Neural progenitor cell (in vitro differentiated cells): Measurements from ENCODE around the gene KCNMA1.

Experiments
- EZH2 ChIP-seq: fragments of 200-600 bp; sonication (generic); IDR thresholded peaks from 2 replicates; pipeline ENCODE4 v1.6.1; 2017; ENCODE audit warnings: antibody characterized with exemption, mild to moderate bottlenecking, moderate library complexity
- TF ChIP-seq, protein P1 (sequence below): fragments of 200-600 bp; sonication (generic); IDR thresholded peaks from 2 replicates; pipeline ENCODE4 v1.5.1; 2017; ENCODE audit warnings: antibody characterized with exemption, mild to moderate bottlenecking

DNA sequence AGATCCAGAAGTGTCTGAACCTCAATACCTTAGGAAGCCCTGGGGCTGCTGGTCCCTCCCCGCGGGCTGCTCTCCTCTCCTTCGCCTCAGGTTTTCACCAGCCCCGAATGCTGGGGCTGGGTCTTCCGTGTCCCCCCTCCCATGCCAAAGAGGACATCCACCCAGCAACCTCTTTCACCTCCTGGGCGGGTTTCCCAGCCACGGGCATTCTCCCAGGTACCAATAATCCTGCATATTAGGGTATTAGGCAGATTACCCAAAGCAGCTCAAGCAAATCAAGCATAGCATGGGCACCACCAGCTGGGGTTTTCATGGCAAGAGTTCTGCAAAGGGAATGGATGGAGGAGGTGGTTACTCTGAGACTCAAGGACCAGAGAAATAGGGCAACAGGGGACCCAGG is 224.4 kb downstream of the KCNMA1 start:
- TF ChIP-seq, protein P1, sequence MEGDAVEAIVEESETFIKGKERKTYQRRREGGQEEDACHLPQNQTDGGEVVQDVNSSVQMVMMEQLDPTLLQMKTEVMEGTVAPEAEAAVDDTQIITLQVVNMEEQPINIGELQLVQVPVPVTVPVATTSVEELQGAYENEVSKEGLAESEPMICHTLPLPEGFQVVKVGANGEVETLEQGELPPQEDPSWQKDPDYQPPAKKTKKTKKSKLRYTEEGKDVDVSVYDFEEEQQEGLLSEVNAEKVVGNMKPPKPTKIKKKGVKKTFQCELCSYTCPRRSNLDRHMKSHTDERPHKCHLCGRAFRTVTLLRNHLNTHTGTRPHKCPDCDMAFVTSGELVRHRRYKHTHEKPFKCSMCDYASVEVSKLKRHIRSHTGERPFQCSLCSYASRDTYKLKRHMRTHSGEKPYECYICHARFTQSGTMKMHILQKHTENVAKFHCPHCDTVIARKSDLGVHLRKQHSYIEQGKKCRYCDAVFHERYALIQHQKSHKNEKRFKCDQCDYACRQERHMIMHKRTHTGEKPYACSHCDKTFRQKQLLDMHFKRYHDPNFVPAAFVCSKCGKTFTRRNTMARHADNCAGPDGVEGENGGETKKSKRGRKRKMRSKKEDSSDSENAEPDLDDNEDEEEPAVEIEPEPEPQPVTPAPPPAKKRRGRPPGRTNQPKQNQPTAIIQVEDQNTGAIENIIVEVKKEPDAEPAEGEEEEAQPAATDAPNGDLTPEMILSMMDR, result no peak
- no peak for TF ChIP-seq EZH2
